ENCODE results near the gene ZNF14.
A peak's percentile ranks its signal among the peaks of the same experiment; 100 is the strongest.
"Not testable (repeated sequence)": the region's sequence is repeated elsewhere in the genome, so short reads cannot be mapped to it uniquely, and the experiment has no call there.

ZNF14 gene

GRCh38 chr19:19746286-19747213 lies 13.6 kb upstream of the ZNF14 start:
- no peak for DNase-seq

GRCh38 chr19:19745496-19746285 lies 12.8 kb upstream of the ZNF14 start:
- no peak for DNase-seq

- no peak for DNase-seq
Observed at GRCh38 chr19:19744641-19745040, 11.7 kb upstream of the ZNF14 start.

GRCh38 chr19:19743921-19744320 lies 11.0 kb upstream of the ZNF14 start:
- not testable (repeated sequence) for DNase-seq

GRCh38 chr19:19743176-19743575 lies 10.3 kb upstream of the ZNF14 start:
- DNase-seq: no peak

- DNase-seq: no peak
Observed at GRCh38 chr19:19742773-19743172, 9.9 kb upstream of the ZNF14 start.

GRCh38 chr19:19741184-19741583 lies 8.3 kb upstream of the ZNF14 start:
- DNase-seq: no peak

- no peak for DNase-seq
Observed at GRCh38 chr19:19740755-19741154, 7.8 kb upstream of the ZNF14 start.

GRCh38 chr19:19738564-19738963 lies 5.7 kb upstream of the ZNF14 start:
- no peak for DNase-seq

- no peak for DNase-seq
Observed at GRCh38 chr19:19737559-19738332, 4.8 kb upstream of the ZNF14 start.

GRCh38 chr19:19721896-19722295 lies 11.0 kb downstream of the ZNF14 start:
- no peak for DNase-seq

- DNase-seq: peak in 1 of 2 donors; percentile 16
Observed at GRCh38 chr19:19719798-19720197, 13.1 kb downstream of the ZNF14 start.

GRCh38 chr19:19711934-19712828 lies 20.7 kb downstream of the ZNF14 start:
- DNase-seq: no peak

GRCh38 chr19:19711306-19711933 lies 21.5 kb downstream of the ZNF14 start:
- no peak for DNase-seq

- DNase-seq: no peak
Observed at GRCh38 chr19:19710506-19710905, 22.4 kb downstream of the ZNF14 start.

GRCh38 chr19:19704836-19705235 lies 28.1 kb downstream of the ZNF14 start:
- no peak for DNase-seq

- not testable (repeated sequence) for DNase-seq
Observed at GRCh38 chr19:19700493-19700892, 32.4 kb downstream of the ZNF14 start.

GRCh38 chr19:19697589-19697988 lies 35.3 kb downstream of the ZNF14 start:
- no peak for DNase-seq

GRCh38 chr19:19696386-19696785 lies 36.5 kb downstream of the ZNF14 start:
- no peak for DNase-seq

GRCh38 chr19:19691683-19692082 lies 41.2 kb downstream of the ZNF14 start:
- no peak for DNase-seq

GRCh38 chr19:19689023-19689422 lies 43.9 kb downstream of the ZNF14 start:
- not testable (repeated sequence) for DNase-seq

GRCh38 chr19:19687090-19687489 lies 45.8 kb downstream of the ZNF14 start:
- DNase-seq: no peak

Data from CD4-positive, alpha-beta T cell treated with Interferon alpha-2 for 1 hour (primary cell).